CD4-positive, alpha-beta T cell (primary cell): ENCODE data around the gene ITPKB. TPM values are rescaled to one million over a fixed set of nuclear protein-coding genes. Genes with fewer than 3 reads are reported as not detected.
A peak's percentile ranks its signal among the peaks of the same experiment; 100 is the strongest.

Experiments used
- ATAC-seq: fragments of 200-7000 bp; cut with Tn5 transposase; one replicate; pipeline ENCODE4 v1.10.0; 2022; ENCODE audit warnings: mild to moderate bottlenecking; ENCODE audit not compliant: poor library complexity
- CTCF ChIA-PET: fragments of 350-600 bp; sonication (Branson Sonifier 250); formaldehyde crosslinking; loops from one replicate; lab custom pipeline; 2021; ENCODE audit warnings: antibody characterized with exemption, inconsistent platforms; lab: Charles Lee
- POLR2A ChIA-PET: fragments of 350-600 bp; sonication (Branson Sonifier 250); formaldehyde crosslinking; loops from one replicate; lab custom pipeline; 2021; ENCODE audit warnings: antibody characterized with exemption, inconsistent platforms; lab: Charles Lee
- DNase-seq, 14 experiments: peaks; one replicate each; pipeline ENCODE4 v3.0.0-alpha.2; 2013 to 2020; ENCODE audit warnings: mixed read lengths in 2 of 14
- H3K27ac ChIP-seq, 2 donors: one replicate each; pipeline versions ENCODE4 v1.5.1 to v1.7.0; 2013; ENCODE audit warnings: low read length in 2 of 2, low read depth in 1 of 2, mild to moderate bottlenecking in 1 of 2
- H3K27me3 ChIP-seq, 2 experiments: 1 replicate in 1 of 2; 2 replicates in 1 of 2; pipeline versions ENCODE4 v1.6.1 to v1.7.0; 2013; ENCODE audit warnings: low read length in 2 of 2, control low read depth in 1 of 2, mild to moderate bottlenecking in 1 of 2, moderate library complexity in 1 of 2; ENCODE audit not compliant: insufficient read depth in 2 of 2, control insufficient read depth in 1 of 2
- H3K36me3 ChIP-seq: one replicate; pipeline ENCODE4 v1.6.1; 2013; ENCODE audit warnings: low read length, control low read depth; ENCODE audit not compliant: insufficient read depth
- H3K4me1 ChIP-seq: one replicate; pipeline ENCODE4 v1.6.1; 2013; ENCODE audit warnings: low read length, control low read depth; ENCODE audit not compliant: insufficient read depth
- H3K4me3 ChIP-seq: one replicate; pipeline ENCODE4 v1.5.1; 2013; ENCODE audit warnings: mild to moderate bottlenecking, low read length, moderate library complexity
- H3K9me3 ChIP-seq, 2 experiments: 1 replicate in 1 of 2; 2 replicates in 1 of 2; pipeline versions ENCODE4 v1.6.1 to v1.7.0; 2013; ENCODE audit warnings: low read length in 2 of 2, mild to moderate bottlenecking in 2 of 2, control low read depth in 1 of 2, moderate library complexity in 1 of 2; ENCODE audit not compliant: control insufficient read depth in 1 of 2, insufficient read depth in 1 of 2
- H3K27ac Mint-ChIP-seq: one replicate; pipeline ENCODE4 v1.8.0; 2020; ENCODE audit warnings: mixed read lengths
- H3K27me3 Mint-ChIP-seq: one replicate; pipeline ENCODE4 v1.8.0; 2021; ENCODE audit warnings: mixed read lengths
- H3K36me3 Mint-ChIP-seq: one replicate; pipeline ENCODE4 v1.8.0; 2021; ENCODE audit warnings: low read depth, mixed read lengths
- H3K4me1 Mint-ChIP-seq: one replicate; pipeline ENCODE4 v1.8.0; 2021; ENCODE audit warnings: low read depth, mixed read lengths
- H3K4me3 Mint-ChIP-seq: one replicate; pipeline ENCODE4 v1.8.0; 2020; ENCODE audit warnings: mild to moderate bottlenecking, mixed read lengths
- H3K9me3 Mint-ChIP-seq: one replicate; pipeline ENCODE4 v1.8.0; 2020; ENCODE audit warnings: mixed read lengths
- intact Hi-C, 2 experiments: fragments of 100-400 bp; cut with DNase I in 1 of 2; cut with micrococcal nuclease in 1 of 2; formaldehyde crosslinking; loops; one replicate each; pipeline versions ENCODE4 v1.15.1 to v1.9.0; 2023 to 2025; cut with DNase I, micrococcal nuclease
- total RNA-seq, 174 experiments: library from RNA in 2 of 174; stranded (reverse) in 2 of 174; gene quantifications; one replicate each; pipeline ENCODE4 v1.2.3 and lab custom pipeline; 2021 to 2026
- TF ChIP-seq, protein P1 (sequence below): fragments of 200-600 bp; IDR thresholded peaks from one replicate; pipeline ENCODE4 v1.8.0; 2022; ENCODE audit warnings: antibody characterized with exemption, mild to moderate bottlenecking

ITPKB gene
- total RNA-seq, 2 experiments from 2014 or later = 565 to 583 TPM

DNA sequence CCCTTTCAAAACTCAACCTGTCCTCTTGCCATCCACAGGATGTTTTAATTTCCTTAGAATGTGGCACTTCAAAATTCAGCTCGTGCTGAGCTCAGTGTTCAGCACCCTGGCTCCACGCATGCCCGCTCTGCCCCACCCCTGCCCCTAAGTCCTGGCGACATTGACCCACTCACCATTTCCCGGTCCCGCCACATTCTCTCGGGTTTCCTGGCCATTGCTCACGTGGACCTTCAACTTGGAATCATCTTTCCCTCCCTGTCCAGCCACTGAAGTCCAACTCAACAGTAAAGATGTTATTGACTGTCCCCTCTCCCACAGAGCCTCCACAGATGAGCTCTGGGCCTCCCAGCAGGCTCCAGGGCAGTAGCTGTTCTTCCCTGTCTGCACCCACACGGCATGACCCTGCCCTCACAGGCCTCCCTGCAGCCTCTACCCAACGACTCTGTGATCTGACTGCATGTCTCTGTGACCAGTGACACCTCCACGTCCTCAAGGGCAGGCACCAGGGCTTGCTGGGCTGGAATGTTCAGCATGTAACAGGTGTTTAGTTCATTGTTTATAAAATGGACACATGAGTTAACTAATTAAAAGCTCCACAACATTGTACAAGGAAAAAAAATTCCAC lies 53.8 kb downstream of the ITPKB start:
- DNase-seq (no peak), ATAC-seq (no peak)
- H3K36me3 Mint-ChIP-seq = peaks cover 90% of the 10 kb centered on the region
- H3K9me3 Mint-ChIP-seq = no peaks in the 10 kb centered on the region
- Histone ChIP-seq H3K36me3 (peaks cover 58% of the 10 kb centered on the region), H3K4me1 (peaks cover 94% of the 10 kb centered on the region), H3K9me3 (no peaks in the 10 kb centered on the region), H3K27me3 (no peaks in the 10 kb centered on the region), H3K4me3 (no peak overlapping the region), H3K27ac (peak overlapping the region; percentile 47 to 70)
- peaks cover 100% of the 10 kb centered on the region for H3K4me1 Mint-ChIP-seq
- peak overlapping the region; percentile 98 for H3K27ac Mint-ChIP-seq
- intact Hi-C loops = loop anchor here in 1 of 2 experiments (5.0 to 10.0 kb wide), 2 partner anchors 33 to 49 kb away; partner anchors contain the start of gene ITPKB
- POLR2A ChIA-PET = interaction anchor here (1.0 kb wide), 1 partner anchor 41 kb away, joined by 3 read pairs; no protein-coding TSS in a partner anchor
- TF ChIP-seq, protein P1, sequence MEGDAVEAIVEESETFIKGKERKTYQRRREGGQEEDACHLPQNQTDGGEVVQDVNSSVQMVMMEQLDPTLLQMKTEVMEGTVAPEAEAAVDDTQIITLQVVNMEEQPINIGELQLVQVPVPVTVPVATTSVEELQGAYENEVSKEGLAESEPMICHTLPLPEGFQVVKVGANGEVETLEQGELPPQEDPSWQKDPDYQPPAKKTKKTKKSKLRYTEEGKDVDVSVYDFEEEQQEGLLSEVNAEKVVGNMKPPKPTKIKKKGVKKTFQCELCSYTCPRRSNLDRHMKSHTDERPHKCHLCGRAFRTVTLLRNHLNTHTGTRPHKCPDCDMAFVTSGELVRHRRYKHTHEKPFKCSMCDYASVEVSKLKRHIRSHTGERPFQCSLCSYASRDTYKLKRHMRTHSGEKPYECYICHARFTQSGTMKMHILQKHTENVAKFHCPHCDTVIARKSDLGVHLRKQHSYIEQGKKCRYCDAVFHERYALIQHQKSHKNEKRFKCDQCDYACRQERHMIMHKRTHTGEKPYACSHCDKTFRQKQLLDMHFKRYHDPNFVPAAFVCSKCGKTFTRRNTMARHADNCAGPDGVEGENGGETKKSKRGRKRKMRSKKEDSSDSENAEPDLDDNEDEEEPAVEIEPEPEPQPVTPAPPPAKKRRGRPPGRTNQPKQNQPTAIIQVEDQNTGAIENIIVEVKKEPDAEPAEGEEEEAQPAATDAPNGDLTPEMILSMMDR = no peak
- CTCF ChIA-PET = interaction anchor here (2.2 to 3.6 kb wide), 3 partner anchors 12 to 59 kb away, joined by 6 to 15 read pairs (median 8); no protein-coding TSS in a partner anchor
- no peaks in the 10 kb centered on the region for H3K27me3 Mint-ChIP-seq
- peak overlapping the region; percentile 65 for H3K4me3 Mint-ChIP-seq

DNA sequence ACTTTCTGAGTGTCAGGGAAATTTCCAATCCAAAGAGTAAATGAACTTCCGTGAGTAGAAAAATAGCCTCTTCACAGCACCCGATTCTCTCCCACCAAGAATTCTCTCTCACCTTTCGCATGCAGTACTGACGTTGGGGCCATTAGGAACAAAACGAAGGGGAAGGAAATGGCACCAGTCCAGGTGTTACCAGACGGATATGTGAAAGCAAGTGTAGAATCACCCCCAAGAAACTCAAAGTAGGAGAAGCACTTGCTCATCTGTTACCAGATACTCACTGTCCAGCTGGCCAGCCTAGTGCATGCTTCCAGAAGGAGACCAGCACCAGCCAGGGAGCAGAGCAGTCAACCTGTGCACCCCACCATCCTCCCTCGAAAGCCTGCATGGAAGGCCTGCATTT lies 55.1 kb downstream of the ITPKB start:
- CTCF ChIA-PET = interaction anchor here (1.3 to 2.7 kb wide), 4 partner anchors 15 to 58 kb away, joined by 3 to 10 read pairs (median 7); no protein-coding TSS in a partner anchor
- peak overlapping the region; percentile 36 for H3K4me3 Mint-ChIP-seq
- H3K9me3 ChIP-seq = no peaks in the 10 kb centered on the region
- H3K27ac Mint-ChIP-seq = peak overlapping the region; percentile 98
- H3K36me3 Mint-ChIP-seq = peaks cover 86% of the 10 kb centered on the region
- peaks cover 99% of the 10 kb centered on the region for H3K4me1 ChIP-seq
- no peaks in the 10 kb centered on the region for H3K27me3 ChIP-seq
- no peaks in the 10 kb centered on the region for H3K9me3 Mint-ChIP-seq
- DNase-seq = no peak
- H3K27me3 Mint-ChIP-seq = no peaks in the 10 kb centered on the region
- peak overlapping the region; percentile 39 to 70 for H3K27ac ChIP-seq
- intact Hi-C loops = loop anchor here in 1 of 2 experiments (10.0 kb wide), 1 partner anchor 51 kb away; the partner anchor contains the start of gene ITPKB
- peaks cover 47% of the 10 kb centered on the region for H3K36me3 ChIP-seq
- H3K4me1 Mint-ChIP-seq = peaks cover 100% of the 10 kb centered on the region
- TF ChIP-seq, protein P1 = no peak
- no peak overlapping the region for H3K4me3 ChIP-seq
- POLR2A ChIA-PET = interaction anchor here (0.7 to 1.2 kb wide), 3 partner anchors 10 to 24 kb away, joined by 3 read pairs; no protein-coding TSS in a partner anchor
- ATAC-seq = no peak

DNA sequence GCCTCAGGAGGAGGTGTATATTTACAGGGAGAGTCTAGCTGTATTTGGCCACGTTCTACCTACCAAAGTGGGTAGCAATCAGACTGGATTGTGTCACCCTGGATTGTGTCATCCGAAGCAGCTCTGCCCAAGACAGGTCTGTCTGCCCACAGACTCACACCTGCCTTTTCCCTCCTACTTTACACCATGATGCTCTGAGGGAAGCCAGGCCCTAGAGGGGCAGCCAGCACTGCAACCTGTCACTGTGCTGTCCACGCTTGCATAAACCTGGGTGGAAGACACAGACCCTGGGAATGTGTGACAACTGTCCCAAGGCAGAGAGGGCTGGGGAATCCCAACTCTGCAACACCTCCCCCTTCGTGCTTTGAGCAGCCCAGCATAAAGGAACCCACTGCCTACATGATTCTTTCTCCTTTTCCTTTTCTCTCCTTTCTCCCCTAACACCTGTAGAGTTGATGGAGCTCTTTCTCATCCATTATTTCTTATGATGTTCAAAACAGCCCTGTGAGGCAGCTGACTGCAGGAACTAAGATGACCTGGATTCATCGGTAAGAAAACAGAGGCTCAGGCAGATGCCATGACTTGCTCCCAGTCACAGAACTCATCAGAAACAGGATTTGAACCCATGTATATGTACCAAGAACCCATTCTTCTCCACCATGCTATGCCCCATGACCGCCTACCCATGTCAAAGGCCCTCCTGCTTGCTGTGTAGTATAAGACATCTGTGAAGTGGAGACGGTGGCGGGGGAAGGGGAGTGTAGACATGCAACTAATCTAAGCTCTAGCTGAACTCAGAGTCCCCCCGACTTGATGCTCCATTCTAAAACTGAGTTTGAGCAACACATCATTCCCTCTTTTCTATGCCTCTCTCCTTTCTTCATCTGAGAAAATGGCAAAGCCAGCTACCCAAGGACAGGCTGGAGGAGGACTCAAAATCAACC lies 55.9 kb downstream of the ITPKB start:
- Histone ChIP-seq H3K4me3 (no peak overlapping the region), H3K9me3 (no peaks in the 10 kb centered on the region), H3K4me1 (peaks cover 99% of the 10 kb centered on the region), H3K36me3 (peaks cover 47% of the 10 kb centered on the region), H3K27me3 (no peaks in the 10 kb centered on the region), H3K27ac (peak overlapping the region; percentile 60 to 70)
- POLR2A ChIA-PET = interaction anchor here (0.6 to 1.5 kb wide), 9 partner anchors 9 to 56 kb away, joined by 3 to 6 read pairs (median 3); no protein-coding TSS in a partner anchor
- peak in 5 of 14 experiments; percentile 37 to 72 (median 48) for DNase-seq
- intact Hi-C loops = loop anchor here in 1 of 2 experiments (10.0 kb wide), 1 partner anchor 52 kb away; the partner anchor contains the start of gene ITPKB
- TF ChIP-seq, protein P1 = no peak
- Mint-ChIP-seq H3K27me3 (no peaks in the 10 kb centered on the region), H3K4me3 (peak overlapping the region; percentile 55), H3K9me3 (no peaks in the 10 kb centered on the region), H3K4me1 (peaks cover 100% of the 10 kb centered on the region), H3K27ac (peak overlapping the region; percentile 98), H3K36me3 (peaks cover 85% of the 10 kb centered on the region)
- peak; percentile 39 for ATAC-seq
- CTCF ChIA-PET = interaction anchor here (1.3 to 2.7 kb wide), 5 partner anchors 14 to 57 kb away, joined by 3 to 13 read pairs (median 8); no protein-coding TSS in a partner anchor
